DMS53 (cell line): ENCODE data around the gene THAP11.

ENCODE experiments used
- DNase-seq: peaks from one replicate; lab custom pipeline; 2025; lab: John Stamatoyannopoulos, UW

The THAP11 gene

GRCh38 chr16:67841816-67842508 is at the start of gene THAP11:
THAP11 (plus strand) TSS chr16:67842320; CDS start chr16:67842555, 235 bp downstream.
- DNase-seq: peak; percentile 97

GRCh38 chr16:67796099-67796718 is 45.9 kb upstream of the THAP11 start:
- DNase-seq: no peak

GRCh38 chr16:67800338-67800926 is 41.7 kb upstream of the THAP11 start:
- no peak for DNase-seq

- DNase-seq: no peak
Measured at GRCh38 chr16:67801241-67801640, 40.9 kb upstream of the THAP11 start.

- DNase-seq: no peak
Measured at GRCh38 chr16:67801883-67802282, 40.2 kb upstream of the THAP11 start.

GRCh38 chr16:67803894-67804293 is 38.2 kb upstream of the THAP11 start:
- DNase-seq: no peak

GRCh38 chr16:67804853-67805542 is 37.1 kb upstream of the THAP11 start:
- DNase-seq: no peak

- peak; percentile 65 for DNase-seq
Measured at GRCh38 chr16:67805718-67806427, 36.2 kb upstream of the THAP11 start.

GRCh38 chr16:67806428-67807147 is 35.5 kb upstream of the THAP11 start, which contains the start of the genes RANBP10 and TSNAXIP1:
RANBP10 (minus strand) TSS chr16:67806560; CDS start chr16:67806536, 24 bp downstream.
TSNAXIP1 (plus strand) TSS chr16:67806889; CDS start chr16:67807150, 261 bp downstream.
- DNase-seq: peak; percentile 98

- no peak for DNase-seq
Measured at GRCh38 chr16:67807148-67807682, 34.9 kb upstream of the THAP11 start.

GRCh38 chr16:67811899-67812298 is 30.2 kb upstream of the THAP11 start:
- DNase-seq: no peak

GRCh38 chr16:67814567-67814966 is 27.6 kb upstream of the THAP11 start:
- DNase-seq: no peak

GRCh38 chr16:67820608-67821259 is 21.4 kb upstream of the THAP11 start:
- no peak for DNase-seq

GRCh38 chr16:67822511-67822910 is 19.6 kb upstream of the THAP11 start:
- DNase-seq: no peak

- no peak for DNase-seq
Measured at GRCh38 chr16:67825119-67825518, 17.0 kb upstream of the THAP11 start.

- DNase-seq: no peak
Measured at GRCh38 chr16:67825906-67826305, 16.2 kb upstream of the THAP11 start.

GRCh38 chr16:67828651-67829050 is 13.5 kb upstream of the THAP11 start:
- no peak for DNase-seq

- peak; percentile 28 for DNase-seq
Measured at GRCh38 chr16:67833030-67833414, 9.1 kb upstream of the THAP11 start.

GRCh38 chr16:67833415-67834241 is 8.5 kb upstream of the THAP11 start:
- peak; percentile 91 for DNase-seq

GRCh38 chr16:67834242-67834614 is 7.9 kb upstream of the THAP11 start:
- DNase-seq: no peak
